Activated naive CD8-positive, alpha-beta T cell treated with anti-CD3 and anti-CD28 coated beads for 36 hours (primary cell): ENCODE data around the gene GNAS. TPM values are rescaled to one million over a fixed set of nuclear protein-coding genes. Genes with fewer than 3 reads are reported as not detected.
A peak's percentile ranks its signal among the peaks of the same experiment; 100 is the strongest.

Experiments used
- DNase-seq: peaks from one replicate; pipeline ENCODE4 v3.0.0; 2021
- H3K27ac Mint-ChIP-seq: one replicate; pipeline ENCODE4 v1.8.0; 2022; ENCODE audit warnings: mild to moderate bottlenecking, moderate library complexity, mixed read lengths
- H3K27me3 Mint-ChIP-seq: one replicate; pipeline ENCODE4 v1.8.0; 2022; ENCODE audit warnings: mild to moderate bottlenecking, mixed read lengths
- H3K36me3 Mint-ChIP-seq: one replicate; pipeline ENCODE4 v1.8.0; 2021; ENCODE audit warnings: mild to moderate bottlenecking, mixed read lengths
- H3K4me1 Mint-ChIP-seq: one replicate; pipeline ENCODE4 v1.8.0; 2021; ENCODE audit warnings: mixed read lengths
- H3K4me3 Mint-ChIP-seq: one replicate; pipeline ENCODE4 v1.8.0; 2022; ENCODE audit warnings: mild to moderate bottlenecking, moderate library complexity, mixed read lengths
- H3K9me3 Mint-ChIP-seq: one replicate; pipeline ENCODE4 v1.8.0; 2022; ENCODE audit warnings: mixed read lengths
- total RNA-seq, 2 experiments: library from RNA; stranded (reverse); gene quantifications; one replicate each; pipeline ENCODE4 v1.2.3, GENCODE V29; 2021

The GNAS gene
- 100 to 1,000 TPM; 779 to 785 TPM for total RNA-seq

DNA sequence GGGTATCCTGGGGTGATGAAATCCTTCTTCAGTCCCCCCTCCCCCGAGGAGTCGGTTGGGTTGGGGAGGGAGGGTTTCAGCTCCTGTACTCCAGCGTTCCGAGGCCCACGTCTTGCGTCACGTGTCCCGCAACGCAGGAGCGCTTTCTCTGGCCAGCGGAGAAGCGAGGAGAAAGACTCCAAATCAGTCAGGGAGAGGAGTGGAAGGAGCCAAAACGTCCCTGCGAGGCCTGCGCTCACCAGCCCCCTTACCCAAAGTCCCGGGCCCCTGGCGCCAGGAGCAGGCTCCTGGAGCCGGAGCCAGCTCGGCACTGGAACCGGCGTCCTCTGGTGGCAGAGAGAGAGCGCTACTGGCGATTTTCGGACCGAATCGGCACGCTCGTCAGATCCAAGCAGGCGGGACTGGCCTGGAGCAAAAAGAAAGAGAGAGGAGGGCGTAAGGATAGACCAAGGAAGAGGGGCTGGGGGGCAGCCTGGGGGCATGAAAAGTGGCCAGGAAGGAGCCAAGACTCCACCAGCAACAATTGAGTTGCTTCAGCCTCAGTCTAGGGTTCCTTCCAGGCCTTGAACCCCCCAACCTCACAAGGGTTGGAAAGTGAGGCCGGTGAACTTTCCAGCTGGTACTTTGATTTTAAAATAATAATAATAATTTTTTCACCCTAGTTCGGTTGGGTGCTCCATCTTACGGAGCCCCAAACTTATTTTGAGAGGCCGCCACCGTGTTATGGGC is at the start of gene GNAS:
GNAS (plus strand) TSS at position 174 of the 729 bp plus-strand sequence.
- Mint-ChIP-seq H3K27me3 (peaks cover 64% of the 10 kb centered on the region), H3K4me3 (peak within 1 kb of the TSS; percentile 84), H3K9me3 (no peaks in the 10 kb centered on the region), H3K27ac (no peak within 1 kb of the TSS), H3K36me3 (no peaks in the 10 kb centered on the region), H3K4me1 (peaks cover 26% of the 10 kb centered on the region)
- DNase-seq = peak; percentile 59

DNA sequence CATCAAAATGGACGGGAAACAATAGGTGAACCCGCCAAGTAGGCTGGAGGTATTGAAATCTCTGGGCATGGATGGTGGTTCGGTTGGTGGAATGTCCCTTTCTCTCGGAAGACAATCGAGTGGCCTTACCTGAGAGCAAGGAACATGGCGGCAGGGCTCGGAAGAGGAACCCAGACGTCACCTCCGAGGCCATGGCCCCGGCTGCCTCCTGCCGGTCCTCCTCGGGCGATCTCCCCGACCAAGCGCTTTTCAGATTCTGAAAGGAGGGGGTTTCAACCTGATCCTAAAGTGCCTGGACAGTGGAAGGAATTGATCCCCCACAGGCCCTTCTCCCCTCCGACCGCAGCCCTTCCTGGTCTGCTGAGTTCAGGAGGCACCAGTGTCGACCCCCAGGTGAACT is 49.0 kb upstream of the GNAS start:
- no peaks in the 10 kb centered on the region for H3K36me3 Mint-ChIP-seq
- H3K27ac Mint-ChIP-seq = no peak overlapping the region
- no peak overlapping the region for H3K4me3 Mint-ChIP-seq
- H3K4me1 Mint-ChIP-seq = no peaks in the 10 kb centered on the region
- peaks cover 44% of the 10 kb centered on the region for H3K27me3 Mint-ChIP-seq
- DNase-seq = no peak
- H3K9me3 Mint-ChIP-seq = no peaks in the 10 kb centered on the region

DNA sequence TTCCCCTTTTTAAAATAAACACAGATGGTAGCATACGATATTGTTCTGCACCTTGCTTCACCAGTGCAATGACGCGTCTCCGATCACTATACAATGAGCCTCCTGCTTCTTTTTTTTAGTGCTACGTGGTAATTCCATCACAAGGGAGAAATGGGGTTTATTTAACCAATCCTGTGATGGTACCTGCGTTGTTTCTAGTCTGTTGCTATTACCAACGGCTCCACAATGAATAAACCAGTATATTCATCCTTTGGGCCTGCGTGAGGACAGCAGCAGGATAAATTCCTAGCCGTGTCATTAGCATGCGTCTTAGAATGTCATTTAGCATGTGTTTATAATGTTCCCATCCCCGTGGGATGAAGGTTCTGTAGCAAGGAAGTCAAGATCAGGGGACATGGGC is 44.7 kb upstream of the GNAS start:
- no peak for DNase-seq
- no peaks in the 10 kb centered on the region for H3K36me3 Mint-ChIP-seq
- peaks cover 11% of the 10 kb centered on the region for H3K4me1 Mint-ChIP-seq
- no peak overlapping the region for H3K27ac Mint-ChIP-seq
- H3K27me3 Mint-ChIP-seq = peaks cover 49% of the 10 kb centered on the region
- no peaks in the 10 kb centered on the region for H3K9me3 Mint-ChIP-seq
- no peak overlapping the region for H3K4me3 Mint-ChIP-seq

DNA sequence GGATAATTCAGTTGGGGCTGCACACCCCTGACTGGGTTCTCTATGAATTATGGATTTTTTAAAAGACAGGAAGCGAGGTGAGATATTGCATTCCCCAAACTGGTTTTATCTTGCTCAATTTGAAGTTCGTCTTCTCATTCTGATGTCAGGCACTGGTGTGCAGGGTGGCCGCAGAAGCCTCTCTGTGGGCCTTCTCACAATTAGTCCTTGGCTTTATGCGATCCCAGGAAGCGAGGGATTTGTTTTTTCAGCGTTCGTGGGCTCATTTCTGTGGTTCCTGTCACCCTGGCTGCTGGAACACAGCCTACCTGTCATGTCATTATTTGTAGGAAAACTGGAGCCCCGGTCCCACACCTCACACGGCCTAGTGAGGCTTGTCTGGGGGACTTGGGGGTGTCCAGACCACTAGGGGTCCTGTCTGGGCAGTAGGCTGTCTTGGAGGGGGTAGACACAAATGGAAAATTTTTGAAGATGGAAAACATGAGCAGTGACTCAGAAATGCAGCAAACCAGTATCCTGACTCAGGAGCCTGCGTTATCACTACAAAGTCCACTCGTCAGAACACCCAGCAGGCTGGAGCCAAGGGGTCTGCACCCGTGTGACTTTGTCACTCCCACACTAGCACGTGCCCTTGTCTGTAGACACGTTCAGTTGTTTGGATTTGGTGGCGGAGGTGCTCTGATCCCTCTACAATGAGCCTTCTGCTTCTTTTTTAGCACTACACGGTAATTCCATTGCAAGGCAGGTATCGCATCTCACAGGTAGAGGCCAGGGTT is 44.1 kb upstream of the GNAS start:
- no peaks in the 10 kb centered on the region for H3K36me3 Mint-ChIP-seq
- no peak overlapping the region for H3K27ac Mint-ChIP-seq
- H3K9me3 Mint-ChIP-seq = no peaks in the 10 kb centered on the region
- H3K4me3 Mint-ChIP-seq = no peak overlapping the region
- H3K4me1 Mint-ChIP-seq = peaks cover 11% of the 10 kb centered on the region
- DNase-seq = no peak
- peaks cover 52% of the 10 kb centered on the region for H3K27me3 Mint-ChIP-seq

DNA sequence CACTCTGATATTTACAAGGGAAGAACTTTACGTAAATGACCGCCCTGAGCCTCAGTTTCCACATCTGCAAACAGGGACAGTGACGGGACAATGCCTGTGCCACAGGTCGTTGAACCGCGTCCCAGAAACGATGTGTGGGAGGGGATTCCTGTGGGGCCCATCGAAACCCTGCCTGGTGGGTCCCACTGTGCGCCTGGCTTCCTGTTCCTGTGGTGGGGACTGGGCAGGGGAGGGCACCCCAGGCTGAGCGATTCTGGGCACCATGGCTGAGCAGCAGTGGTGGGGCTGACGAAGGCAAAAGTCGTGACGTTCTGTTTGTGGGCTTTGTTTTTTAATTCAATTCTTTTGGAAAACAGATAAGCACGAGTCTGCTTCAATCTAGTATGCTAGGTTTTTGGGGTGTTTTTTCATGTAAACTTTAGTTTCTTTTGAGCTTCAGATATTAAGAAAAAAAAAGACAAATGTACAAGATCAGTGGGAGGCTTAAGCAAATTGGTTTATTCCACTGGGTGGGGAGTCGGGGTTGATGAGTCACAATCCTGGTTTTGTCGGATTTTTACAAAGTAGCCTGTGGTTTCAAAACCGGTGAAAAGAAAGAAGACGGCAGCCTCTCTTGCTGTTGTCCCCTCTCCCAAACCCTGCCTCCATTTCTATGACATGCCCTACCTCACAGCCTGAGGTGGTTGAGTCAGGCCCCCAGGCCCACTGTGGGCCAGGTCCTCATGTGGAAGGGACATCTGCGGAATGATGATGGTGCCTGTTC is 42.2 kb upstream of the GNAS start:
- Mint-ChIP-seq H3K9me3 (no peaks in the 10 kb centered on the region), H3K4me3 (no peak overlapping the region), H3K36me3 (no peaks in the 10 kb centered on the region), H3K27ac (no peak overlapping the region), H3K4me1 (peaks cover 11% of the 10 kb centered on the region), H3K27me3 (peaks cover 57% of the 10 kb centered on the region)
- DNase-seq = peak; percentile 26

DNA sequence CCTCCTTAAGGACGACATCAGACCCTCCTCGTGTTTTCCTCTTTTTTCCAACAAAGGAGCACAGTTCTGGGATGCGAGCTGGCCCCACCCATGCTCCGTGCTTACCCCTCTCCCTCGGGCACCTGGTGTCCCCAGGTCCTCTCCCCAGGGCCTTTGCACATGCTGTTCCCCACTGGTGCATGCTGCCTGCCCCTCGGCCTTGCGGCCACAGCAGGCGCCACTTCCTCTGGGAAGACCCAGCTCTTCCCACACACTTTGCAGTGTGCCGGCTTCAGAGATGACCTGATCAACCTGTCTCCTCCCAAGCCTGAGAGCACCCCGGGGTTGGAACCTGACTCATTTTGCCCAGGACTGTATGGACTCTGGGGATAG is 41.7 kb upstream of the GNAS start:
- no peak overlapping the region for H3K27ac Mint-ChIP-seq
- no peak for DNase-seq
- H3K4me1 Mint-ChIP-seq = peaks cover 13% of the 10 kb centered on the region
- peaks cover 2% of the 10 kb centered on the region for H3K36me3 Mint-ChIP-seq
- no peaks in the 10 kb centered on the region for H3K9me3 Mint-ChIP-seq
- H3K27me3 Mint-ChIP-seq = peaks cover 57% of the 10 kb centered on the region
- H3K4me3 Mint-ChIP-seq = no peak overlapping the region

DNA sequence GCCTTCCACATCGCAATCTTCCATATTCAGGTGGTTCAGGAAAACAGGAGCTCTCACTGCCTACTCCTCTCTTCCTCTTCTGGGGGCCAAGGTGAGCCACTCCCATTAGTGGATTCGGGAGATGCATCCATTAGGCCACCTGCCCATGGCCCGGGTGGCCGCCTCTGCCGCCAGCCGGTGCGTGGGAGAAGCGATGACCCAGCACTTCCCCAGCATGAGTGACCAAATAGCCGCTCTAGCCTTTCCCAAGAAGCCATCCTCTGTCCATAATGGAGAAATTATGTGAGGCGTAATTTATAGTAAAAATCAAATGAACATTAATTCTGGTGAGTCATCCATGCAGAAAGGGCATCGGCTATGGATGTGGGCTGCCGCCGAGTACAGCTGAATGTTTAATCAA is 41.2 kb upstream of the GNAS start:
- Mint-ChIP-seq H3K9me3 (no peaks in the 10 kb centered on the region), H3K4me3 (no peak overlapping the region), H3K36me3 (peaks cover 2% of the 10 kb centered on the region), H3K27ac (no peak overlapping the region), H3K4me1 (peaks cover 13% of the 10 kb centered on the region), H3K27me3 (peaks cover 53% of the 10 kb centered on the region)
- no peak for DNase-seq

DNA sequence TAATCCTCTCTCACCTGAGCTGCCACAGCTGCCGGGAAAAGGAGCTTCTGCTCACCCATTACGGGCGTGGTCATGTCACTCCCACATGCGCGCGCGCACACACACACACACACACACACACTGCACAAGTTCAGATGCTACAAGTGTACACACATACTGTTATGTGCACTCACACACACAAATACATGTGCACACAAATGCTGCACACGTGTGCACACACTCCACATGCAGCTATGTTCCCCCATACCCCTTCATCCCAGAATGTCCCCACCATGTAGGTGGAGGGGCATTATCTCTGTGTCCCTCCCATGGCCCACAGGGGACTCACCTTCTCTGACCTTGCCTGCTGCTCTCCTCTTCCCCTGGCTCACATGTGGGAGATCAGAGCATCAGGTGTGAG is 39.1 kb upstream of the GNAS start:
- Mint-ChIP-seq H3K27me3 (peaks cover 57% of the 10 kb centered on the region), H3K4me3 (no peak overlapping the region), H3K9me3 (no peaks in the 10 kb centered on the region), H3K36me3 (peaks cover 6% of the 10 kb centered on the region), H3K4me1 (peaks cover 18% of the 10 kb centered on the region), H3K27ac (no peak overlapping the region)
- no peak for DNase-seq

DNA sequence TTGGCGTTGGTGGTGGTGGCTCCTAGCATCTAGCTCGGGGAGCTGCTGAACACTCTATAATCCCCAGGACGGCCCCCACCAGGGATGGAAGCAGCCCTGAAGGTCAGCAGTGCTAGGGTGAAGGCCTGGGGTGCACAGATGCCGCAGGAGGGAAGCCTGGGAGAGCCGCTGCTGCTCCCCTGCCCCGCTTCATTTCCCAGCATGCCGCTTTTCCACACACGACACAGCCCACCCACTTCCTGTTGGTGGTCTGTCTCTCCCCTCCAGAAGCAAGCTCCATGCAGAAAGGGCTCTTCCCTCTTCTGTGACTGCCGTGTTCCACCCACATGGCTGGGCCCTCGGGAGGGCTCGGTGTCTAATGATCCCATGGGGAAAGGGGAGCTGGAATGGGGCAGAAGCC is 37.1 kb upstream of the GNAS start:
- no peak for DNase-seq
- H3K36me3 Mint-ChIP-seq = peaks cover 16% of the 10 kb centered on the region
- peaks cover 20% of the 10 kb centered on the region for H3K4me1 Mint-ChIP-seq
- H3K27ac Mint-ChIP-seq = no peak overlapping the region
- H3K4me3 Mint-ChIP-seq = no peak overlapping the region
- H3K27me3 Mint-ChIP-seq = peaks cover 59% of the 10 kb centered on the region
- peaks cover under 1% of the 10 kb centered on the region for H3K9me3 Mint-ChIP-seq

DNA sequence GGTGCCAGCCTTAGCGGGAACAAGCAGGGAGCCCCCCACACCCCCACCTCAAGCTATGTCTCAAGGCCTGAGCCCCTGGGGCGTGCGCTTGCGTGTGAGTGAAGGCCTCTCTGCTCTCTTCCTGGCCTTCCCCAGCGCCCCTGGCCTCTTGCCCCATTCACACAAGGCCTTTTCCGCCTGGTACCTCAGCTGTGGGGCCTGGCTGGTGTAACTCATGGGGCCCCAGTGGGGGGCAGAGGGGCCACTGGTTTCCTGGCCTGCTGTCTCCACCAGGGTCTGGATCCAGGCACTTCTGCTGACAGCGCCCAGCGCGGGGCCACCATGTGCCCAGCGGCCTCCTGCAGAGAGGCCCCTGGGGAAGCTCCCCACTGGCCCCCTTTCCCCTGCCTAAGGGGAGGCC is 36.5 kb upstream of the GNAS start:
- Mint-ChIP-seq H3K27me3 (peaks cover 62% of the 10 kb centered on the region), H3K9me3 (peaks cover 7% of the 10 kb centered on the region), H3K27ac (no peak overlapping the region), H3K36me3 (peaks cover 22% of the 10 kb centered on the region), H3K4me3 (no peak overlapping the region), H3K4me1 (peaks cover 18% of the 10 kb centered on the region)
- DNase-seq = no peak

DNA sequence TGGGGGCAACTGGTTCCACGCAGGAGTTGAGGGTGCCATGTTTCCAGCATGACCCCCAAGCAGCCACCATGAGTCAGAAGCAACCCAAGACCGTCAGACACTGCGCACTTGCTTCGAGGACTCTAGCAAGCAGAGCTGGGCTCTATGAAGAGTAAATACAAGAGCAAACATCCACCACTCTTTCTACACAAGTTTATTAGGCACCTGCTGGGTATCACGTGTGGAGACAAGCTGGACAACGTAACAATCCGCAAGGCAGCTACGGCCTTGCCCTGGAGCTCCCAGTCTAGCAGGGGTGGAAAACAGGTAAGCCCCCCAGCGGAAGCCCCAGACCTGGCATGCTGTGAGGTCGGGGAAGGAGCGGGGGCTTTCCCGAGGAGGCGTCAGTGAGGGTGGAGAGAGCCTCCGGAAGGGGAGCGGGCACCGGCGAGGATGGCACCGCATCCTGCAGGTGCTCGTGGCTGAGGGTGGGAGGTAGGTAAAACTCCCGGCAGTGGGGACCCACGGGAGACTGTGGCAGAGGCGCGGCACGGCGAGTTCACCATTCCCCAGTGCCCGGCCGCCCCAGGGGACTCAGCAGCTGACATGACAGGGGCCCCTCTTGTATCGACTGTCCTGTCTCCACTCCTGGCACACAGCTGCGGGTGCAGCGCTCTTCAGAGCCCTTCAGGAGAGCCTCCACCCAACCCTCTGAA is 35.4 kb upstream of the GNAS start:
- Mint-ChIP-seq H3K4me3 (no peak overlapping the region), H3K27me3 (peaks cover 58% of the 10 kb centered on the region), H3K9me3 (peaks cover 10% of the 10 kb centered on the region), H3K27ac (no peak overlapping the region), H3K4me1 (peaks cover 16% of the 10 kb centered on the region), H3K36me3 (peaks cover 30% of the 10 kb centered on the region)
- no peak for DNase-seq

DNA sequence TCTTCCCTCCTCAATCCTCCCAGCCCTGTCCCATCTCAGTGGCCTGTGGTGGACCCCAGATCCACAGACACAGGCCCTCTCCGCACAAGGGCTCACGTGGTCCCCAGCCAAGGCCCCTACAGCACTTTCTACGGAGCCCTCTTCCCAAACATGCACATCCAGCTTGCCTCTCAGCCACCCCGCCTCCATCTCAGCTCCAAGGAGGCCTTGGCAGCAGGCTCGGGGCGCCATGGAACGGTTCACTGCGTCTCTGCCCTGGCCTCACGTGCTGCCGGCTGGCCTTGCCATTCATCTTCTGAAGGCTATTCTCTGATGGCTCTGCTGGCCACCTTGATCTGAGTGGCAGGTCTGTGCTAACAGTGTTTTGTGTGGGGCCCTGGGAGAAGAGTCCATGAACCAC is 34.8 kb upstream of the GNAS start:
- H3K4me3 Mint-ChIP-seq = no peak overlapping the region
- H3K9me3 Mint-ChIP-seq = peaks cover 10% of the 10 kb centered on the region
- DNase-seq = no peak
- H3K27me3 Mint-ChIP-seq = peaks cover 54% of the 10 kb centered on the region
- H3K4me1 Mint-ChIP-seq = peaks cover 16% of the 10 kb centered on the region
- no peak overlapping the region for H3K27ac Mint-ChIP-seq
- H3K36me3 Mint-ChIP-seq = peaks cover 30% of the 10 kb centered on the region

DNA sequence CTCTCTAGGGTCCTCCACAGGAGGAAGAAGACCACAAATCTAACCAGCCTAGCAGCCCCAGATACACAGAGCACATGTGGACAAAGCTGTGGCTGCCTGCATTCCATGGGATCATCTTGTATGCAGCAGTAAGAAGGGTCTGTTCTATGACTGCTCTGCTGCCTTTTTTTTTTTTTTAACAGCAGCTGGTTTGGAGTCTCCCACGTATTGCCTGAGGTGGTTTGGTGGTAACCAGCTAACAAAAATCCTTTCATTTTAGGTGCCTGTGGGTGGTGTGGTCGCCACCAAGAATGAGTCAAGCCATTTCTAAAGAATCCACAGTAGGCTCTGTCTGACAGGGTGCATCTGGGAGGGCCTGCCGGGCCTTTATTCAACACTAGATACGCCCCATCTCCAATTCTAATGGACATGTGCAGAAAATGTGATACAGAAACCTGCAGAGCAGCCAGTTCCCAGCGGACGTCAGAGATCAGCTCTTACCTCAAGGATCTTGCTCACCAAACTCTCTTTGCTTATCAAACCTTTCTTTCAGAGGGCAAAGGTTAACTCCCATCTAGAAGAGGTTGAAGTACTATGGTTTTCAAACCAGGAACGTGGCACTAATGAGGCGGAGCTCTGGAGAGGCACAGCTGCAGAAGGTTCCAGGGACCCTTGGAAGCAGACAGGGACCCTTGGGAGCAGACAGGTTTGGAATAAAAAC is 33.8 kb upstream of the GNAS start:
- H3K27ac Mint-ChIP-seq = peak overlapping the region; percentile 8

DNA sequence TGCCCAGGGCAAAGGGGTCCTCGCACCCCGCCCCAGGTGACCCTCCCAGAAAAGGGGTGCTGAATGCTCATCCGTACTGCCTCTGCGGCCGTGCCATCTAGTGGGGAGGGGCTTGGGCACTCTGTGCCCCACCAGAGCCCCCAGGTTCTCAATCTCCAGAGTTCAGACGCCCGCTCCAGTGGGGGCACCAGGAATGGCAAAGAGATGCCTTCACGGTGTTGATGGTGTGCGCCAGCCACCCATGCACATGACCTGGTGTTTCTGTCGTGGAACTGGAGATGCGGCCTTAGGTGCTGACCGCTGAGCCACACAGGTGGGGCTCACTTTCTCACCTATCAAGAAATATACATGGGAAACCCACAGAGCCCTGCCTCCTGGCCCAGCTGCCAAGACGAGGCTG is 32.6 kb upstream of the GNAS start:
- peaks cover 30% of the 10 kb centered on the region for H3K36me3 Mint-ChIP-seq
- no peak overlapping the region for H3K4me3 Mint-ChIP-seq
- DNase-seq = no peak
- no peak overlapping the region for H3K27ac Mint-ChIP-seq
- H3K27me3 Mint-ChIP-seq = peaks cover 34% of the 10 kb centered on the region
- H3K9me3 Mint-ChIP-seq = peaks cover 10% of the 10 kb centered on the region
- H3K4me1 Mint-ChIP-seq = peaks cover 16% of the 10 kb centered on the region

More for the DNA sequence above, 33.8 kb upstream of the GNAS start:
- peaks cover 45% of the 10 kb centered on the region for H3K27me3 Mint-ChIP-seq
- peaks cover 16% of the 10 kb centered on the region for H3K4me1 Mint-ChIP-seq
- peaks cover 10% of the 10 kb centered on the region for H3K9me3 Mint-ChIP-seq
- no peak overlapping the region for H3K4me3 Mint-ChIP-seq
- peaks cover 30% of the 10 kb centered on the region for H3K36me3 Mint-ChIP-seq
- DNase-seq = peak; percentile 80
